Mucosa of descending colon (tissue), 3 donors: Measurements from ENCODE around the gene GOLGA7B. TPM values are rescaled to one million over a fixed set of nuclear protein-coding genes. Genes with fewer than 3 reads are reported as not detected.

Experiments
- ATAC-seq: fragments of 200-7000 bp; cut with Tn5 transposase; one replicate; pipeline ENCODE4 v1.9.1; 2020; ENCODE audit warnings: mild to moderate bottlenecking, moderate library complexity
- DNase-seq, 3 donors: peaks; one replicate each; pipeline ENCODE4 v3.0.0-alpha.2; 2020
- H3K36me3 ChIP-seq: fragments of 200-600 bp; one replicate; pipeline ENCODE4 v1.8.0; 2021; ENCODE audit warnings: low read depth, mild to moderate bottlenecking
- H3K4me1 ChIP-seq: fragments of 200-600 bp; one replicate; pipeline ENCODE4 v1.8.0; 2021; ENCODE audit warnings: low read depth, mild to moderate bottlenecking
- H3K4me3 ChIP-seq: fragments of 200-600 bp; one replicate; pipeline ENCODE4 v1.8.0; 2021; ENCODE audit warnings: mild to moderate bottlenecking
- H3K9me3 ChIP-seq: fragments of 200-600 bp; one replicate; pipeline ENCODE4 v1.8.0; 2021; ENCODE audit warnings: mild to moderate bottlenecking
- intact Hi-C, 2 donors: fragments of 100-400 bp; cut with DNase I in 1 of 2; cut with micrococcal nuclease in 1 of 2; formaldehyde crosslinking; loops; one replicate each; pipeline versions ENCODE4 v1.11.0 to v1.11.1; 2022; cut with DNase I, micrococcal nuclease
- total RNA-seq, 3 donors: library from RNA; stranded (reverse); fragmentation: NEBNext Ultra II Directional in 2 of 3; extraction: Animal tissue kit (Norgen Biotek cat#: 25700) in 2 of 3; gene quantifications; one replicate each; pipeline versions ENCODE4 v1.2.1 to v1.2.4, GENCODE V29; 2021 to 2023
- TF ChIP-seq, protein P1 (sequence below): fragments of 200-600 bp; IDR thresholded peaks from one replicate; pipeline ENCODE4 v1.8.0; 2022; ENCODE audit warnings: antibody characterized with exemption, mild to moderate bottlenecking
- donor health status: DM: no; HTN: no; CAD: no; lungs with moderate emphysema.
- donor health status: DM: no; HTN: no; CAD: no.
- donor health status: DM: no; HTN: yes; CAD: no.

Gene GOLGA7B
- total RNA-seq, 3 donors from 2014 or later, result 0.29 to 0.92 (median 0.63) TPM

DNA sequence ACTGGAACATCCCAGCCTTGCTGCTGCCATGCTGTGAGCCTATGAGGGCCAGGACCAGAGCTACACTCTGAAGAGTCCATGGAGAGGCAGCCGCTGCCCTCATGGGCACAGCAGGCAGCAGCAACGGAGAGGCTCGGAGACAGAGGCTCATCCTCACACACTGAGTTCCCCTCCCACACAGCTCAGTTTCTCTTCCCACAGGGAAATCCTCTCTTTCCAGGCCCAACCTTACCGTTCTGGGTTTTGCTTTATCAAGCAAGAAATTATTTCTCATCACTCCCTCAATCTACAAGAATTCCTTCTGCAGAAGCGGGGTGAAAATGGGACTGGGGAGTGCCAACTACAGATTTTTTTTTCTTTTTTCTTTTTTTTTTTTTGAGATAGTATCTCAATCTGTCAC, 36.6 kb downstream of the GOLGA7B start:
- H3K9me3 ChIP-seq, result no peaks in the 10 kb centered on the region
- H3K4me1 ChIP-seq, result no peaks in the 10 kb centered on the region
- ATAC-seq, result no peak
- H3K4me3 ChIP-seq, result no peak overlapping the region
- TF ChIP-seq, protein P1, sequence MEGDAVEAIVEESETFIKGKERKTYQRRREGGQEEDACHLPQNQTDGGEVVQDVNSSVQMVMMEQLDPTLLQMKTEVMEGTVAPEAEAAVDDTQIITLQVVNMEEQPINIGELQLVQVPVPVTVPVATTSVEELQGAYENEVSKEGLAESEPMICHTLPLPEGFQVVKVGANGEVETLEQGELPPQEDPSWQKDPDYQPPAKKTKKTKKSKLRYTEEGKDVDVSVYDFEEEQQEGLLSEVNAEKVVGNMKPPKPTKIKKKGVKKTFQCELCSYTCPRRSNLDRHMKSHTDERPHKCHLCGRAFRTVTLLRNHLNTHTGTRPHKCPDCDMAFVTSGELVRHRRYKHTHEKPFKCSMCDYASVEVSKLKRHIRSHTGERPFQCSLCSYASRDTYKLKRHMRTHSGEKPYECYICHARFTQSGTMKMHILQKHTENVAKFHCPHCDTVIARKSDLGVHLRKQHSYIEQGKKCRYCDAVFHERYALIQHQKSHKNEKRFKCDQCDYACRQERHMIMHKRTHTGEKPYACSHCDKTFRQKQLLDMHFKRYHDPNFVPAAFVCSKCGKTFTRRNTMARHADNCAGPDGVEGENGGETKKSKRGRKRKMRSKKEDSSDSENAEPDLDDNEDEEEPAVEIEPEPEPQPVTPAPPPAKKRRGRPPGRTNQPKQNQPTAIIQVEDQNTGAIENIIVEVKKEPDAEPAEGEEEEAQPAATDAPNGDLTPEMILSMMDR, result no peak
- intact Hi-C loops, result no loop called here
- DNase-seq, result no peak
- no peaks in the 10 kb centered on the region for H3K36me3 ChIP-seq

DNA sequence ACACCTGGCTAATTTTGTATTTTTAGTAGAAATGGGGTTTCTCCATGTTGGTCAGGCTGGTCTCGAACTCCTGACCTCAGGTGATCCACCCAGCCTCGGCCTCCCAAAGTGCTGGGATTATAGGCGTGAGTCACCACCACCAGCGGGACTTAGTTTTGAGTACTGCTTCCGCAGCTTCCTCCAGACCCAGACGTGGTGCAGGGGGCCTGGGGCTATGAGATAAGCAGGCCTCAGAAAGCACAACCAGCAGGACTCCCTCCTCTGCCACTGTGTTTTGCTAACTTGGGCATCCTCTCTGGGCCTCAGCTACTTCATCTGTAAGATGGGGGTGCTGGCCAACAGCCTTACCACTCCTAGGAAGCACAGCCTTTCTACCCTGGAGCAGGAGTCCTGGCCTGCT, 37.8 kb downstream of the GOLGA7B start:
- no peaks in the 10 kb centered on the region for H3K36me3 ChIP-seq
- H3K4me1 ChIP-seq, result no peaks in the 10 kb centered on the region
- H3K9me3 ChIP-seq, result no peaks in the 10 kb centered on the region
- no peak overlapping the region for H3K4me3 ChIP-seq
- intact Hi-C loops, result no loop called here
- ATAC-seq (no peak), DNase-seq (no peak)
- TF ChIP-seq, protein P1, result no peak

DNA sequence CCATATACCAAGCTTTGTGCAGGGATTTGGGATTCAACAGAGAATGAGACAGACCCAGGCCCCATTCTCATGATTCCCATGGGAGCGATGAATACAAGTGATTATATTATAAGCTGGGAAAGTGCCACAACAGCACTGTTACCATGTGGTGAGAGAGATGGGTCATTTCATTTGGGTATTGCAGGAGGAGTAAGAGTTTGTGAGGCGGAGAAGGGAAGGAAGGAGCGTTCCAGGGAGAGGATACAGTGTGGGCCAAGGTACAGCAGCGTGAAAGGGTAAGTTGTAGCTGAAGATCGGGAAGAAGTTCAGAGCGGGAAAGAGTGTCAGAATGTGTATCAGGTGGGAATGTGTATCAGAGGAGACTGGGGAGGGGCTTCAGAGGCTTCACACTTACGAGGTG, 38.5 kb downstream of the GOLGA7B start:
- DNase-seq, result no peak
- H3K4me1 ChIP-seq, result no peaks in the 10 kb centered on the region
- no peaks in the 10 kb centered on the region for H3K36me3 ChIP-seq
- intact Hi-C loops, result no loop called here
- TF ChIP-seq, protein P1, result no peak
- ATAC-seq, result no peak
- no peak overlapping the region for H3K4me3 ChIP-seq
- H3K9me3 ChIP-seq, result no peaks in the 10 kb centered on the region

- TF ChIP-seq, protein P1, result no peak
- intact Hi-C loops, result no loop called here
These were observed 39.1 kb downstream of the GOLGA7B start for GRCh38 chr10:97888641-97889262.

DNA sequence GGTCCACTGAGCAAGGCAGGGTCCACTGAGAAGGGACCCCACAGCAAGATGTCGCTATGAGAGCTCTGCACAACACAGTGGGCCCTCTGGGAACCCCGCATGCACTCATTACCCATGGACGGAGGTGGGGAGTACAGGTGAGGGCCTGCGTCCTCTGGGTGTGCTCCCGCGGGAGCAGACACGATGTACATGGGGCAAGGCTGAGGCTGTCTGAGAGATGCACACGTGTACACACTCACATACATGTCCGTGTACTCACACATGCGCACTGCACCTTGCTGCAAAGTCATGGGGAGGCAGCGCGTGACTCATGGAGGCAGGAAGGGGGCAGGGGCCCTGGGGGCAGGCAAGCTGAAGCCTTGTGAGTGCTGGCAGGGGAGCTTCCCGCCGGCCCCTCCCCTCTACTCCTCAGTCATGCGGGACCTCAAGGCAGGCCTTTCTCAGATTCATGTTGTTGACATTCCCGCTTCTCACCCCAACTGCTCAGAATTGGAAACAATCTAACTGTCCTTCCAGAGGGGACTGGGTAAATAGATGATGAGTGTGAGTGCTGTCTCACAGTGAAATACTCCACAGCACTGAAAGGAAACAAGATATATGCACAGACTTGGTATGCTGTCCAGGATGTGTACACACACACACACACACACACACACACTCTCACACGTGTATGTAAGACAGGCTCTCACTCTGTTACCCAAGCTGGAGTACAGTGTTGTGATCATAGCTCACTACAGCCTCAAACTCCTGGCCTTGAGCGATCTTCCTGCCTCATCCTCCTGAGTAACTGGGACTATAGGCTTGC, 40.0 kb downstream of the GOLGA7B start:
- intact Hi-C loops, result no loop called here
- Histone ChIP-seq H3K36me3 (no peaks in the 10 kb centered on the region), H3K4me1 (no peaks in the 10 kb centered on the region), H3K9me3 (no peaks in the 10 kb centered on the region), H3K4me3 (no peak overlapping the region)
- DNase-seq (no peak), ATAC-seq (no peak)
- TF ChIP-seq, protein P1, result no peak

More at GRCh38 chr10:97888641-97889262, 39.1 kb downstream of the GOLGA7B start:
- H3K4me1 ChIP-seq, result no peaks in the 10 kb centered on the region
- no peaks in the 10 kb centered on the region for H3K9me3 ChIP-seq
- H3K36me3 ChIP-seq, result no peaks in the 10 kb centered on the region
- ATAC-seq (peak; percentile 73), DNase-seq (peak in 1 of 3 donors; percentile 30)
- H3K4me3 ChIP-seq, result no peak overlapping the region
